HEK293T (cell line): ENCODE measurements around the gene MYNN.

Experiments
- CTBP1 ChIP-seq: fragments of 450-650 bp; IDR thresholded peaks from 2 replicates; pipeline ENCODE4 v1.6.1; 2016; ENCODE audit warnings: borderline replicate concordance
- ELF4 ChIP-seq: fragments of 450-650 bp; IDR thresholded peaks from 2 replicates; pipeline ENCODE4 v1.6.1; 2017; ENCODE audit warnings: antibody characterized with exemption
- FOXA1 ChIP-seq: fragments of 450-650 bp; IDR thresholded peaks from 2 replicates; pipeline ENCODE4 v1.6.1; 2016; ENCODE audit warnings: mild to moderate bottlenecking
- FOXK2 ChIP-seq: fragments of 450-650 bp; IDR thresholded peaks from 2 replicates; pipeline ENCODE4 v1.6.1; 2016; ENCODE audit warnings: mild to moderate bottlenecking
- FOXM1 ChIP-seq: fragments of 450-650 bp; IDR thresholded peaks from 2 replicates; pipeline ENCODE4 v1.6.1; 2017; ENCODE audit warnings: mild to moderate bottlenecking, borderline replicate concordance
- NFRKB ChIP-seq: fragments of 450-650 bp; IDR thresholded peaks from 2 replicates; pipeline ENCODE4 v1.6.1; 2016; ENCODE audit warnings: mild to moderate bottlenecking, moderate library complexity
- SP1 ChIP-seq: fragments of 450-650 bp; IDR thresholded peaks from 2 replicates; pipeline ENCODE4 v1.6.1; 2017
- TARDBP ChIP-seq: fragments of 450-650 bp; IDR thresholded peaks from 2 replicates; pipeline ENCODE4 v1.6.1; 2016
- ZNF384 ChIP-seq: fragments of 450-650 bp; IDR thresholded peaks from 2 replicates; pipeline ENCODE4 v1.6.1; 2016

- TF ChIP-seq CTBP1, result no peak
- TF ChIP-seq TARDBP, result no peak
- no peak for TF ChIP-seq FOXK2
- no peak for TF ChIP-seq SP1
- TF ChIP-seq ZNF384, result peak; percentile 85
- TF ChIP-seq ELF4, result no peak
- no peak for TF ChIP-seq NFRKB
- no peak for TF ChIP-seq FOXM1
- TF ChIP-seq FOXA1, result no peak
Measured at GRCh38 chr3:169744366-169745054, 28.7 kb upstream of the MYNN start.
